ENCODE data around the gene COL7A1. TPM values are rescaled to one million over a fixed set of nuclear protein-coding genes. Genes with fewer than 3 reads are reported as not detected.

COL7A1 gene
- total and polyA plus RNA-seq, 8 donors: 0.41 to 12.6 (median 1.2) TPM

GRCh38 chr3:48609088-48610005 lies 14.2 kb upstream of the COL7A1 start, which contains the start of gene UQCRC1:
UQCRC1 (minus strand) TSS chr3:48609646; CDS start chr3:48609620, 26 bp downstream.
- peak within 1 kb of the TSS; percentile 66 to 77 (median 70) for H3K27ac ChIP-seq
- intact Hi-C loops (cut with DNase I): no loop called here
- H3K36me3 ChIP-seq: peaks cover 5 to 16% (median 6%) of the 10 kb centered on the region in 3 donors
- peak within 1 kb of the TSS; percentile 64 to 94 (median 84) for H3K4me3 ChIP-seq
- H3K4me1 ChIP-seq: peaks cover 8% of the 10 kb centered on the region in 3 donors
- WGBS, 2 donors: 1% methylated on average over 74 to 86 of the region's 86 CpGs
- ATAC-seq (peak; percentile 99 to 100 (median 100)), DNase-seq (peak; percentile 87 to 98 (median 94)), FAIRE-seq (no peak)
- H3K9me3 ChIP-seq: no peaks in the 10 kb centered on the region
- H3K27me3 ChIP-seq: no peaks in the 10 kb centered on the region
- TF ChIP-seq CTCF (IDR thresholded peaks at IDR 0.05): peak; percentile 55 to 77 (median 70)

- Histone ChIP-seq H3K9me3 (no peaks in the 10 kb centered on the region), H3K27me3 (no peaks in the 10 kb centered on the region), H3K36me3 (peaks cover 6 to 32% (median 21%) of the 10 kb centered on the region in 3 donors), H3K27ac (no peak overlapping the region), H3K4me1 (peaks cover 8% of the 10 kb centered on the region in 3 donors), H3K4me3 (no peak overlapping the region)
- ATAC-seq: no peak
- no peak for TF ChIP-seq CTCF (IDR thresholded peaks at IDR 0.05)
- DNase-seq: no peak
- 95 to 96% methylated on average over 5 of the region's 5 CpGs for WGBS, 2 donors
- intact Hi-C loops (cut with DNase I): no loop called here
- FAIRE-seq: no peak
Observed at GRCh38 chr3:48607519-48607918, 12.4 kb upstream of the COL7A1 start.

GRCh38 chr3:48601622-48601994 lies 6.5 kb upstream of the COL7A1 start:
- intact Hi-C loops (cut with DNase I): no loop called here
- FAIRE-seq (no peak), ATAC-seq (no peak), DNase-seq (no peak)
- WGBS, 2 donors: 65 to 93% methylated on average over 2 of the region's 2 CpGs
- no peaks in the 10 kb centered on the region for H3K27me3 ChIP-seq
- no peak for TF ChIP-seq CTCF (IDR thresholded peaks at IDR 0.05)
- no peak overlapping the region for H3K4me3 ChIP-seq
- no peak overlapping the region for H3K27ac ChIP-seq
- H3K4me1 ChIP-seq: no peaks in the 10 kb centered on the region
- H3K36me3 ChIP-seq: peaks cover 9 to 66% (median 44%) of the 10 kb centered on the region in 3 donors
- H3K9me3 ChIP-seq: no peaks in the 10 kb centered on the region

- intact Hi-C loops (cut with DNase I): no loop called here
- peak in 1 of 6 donors; percentile 52 for DNase-seq
- Histone ChIP-seq H3K4me3 (no peak overlapping the region), H3K27me3 (no peaks in the 10 kb centered on the region), H3K9me3 (no peaks in the 10 kb centered on the region), H3K27ac (no peak overlapping the region), H3K36me3 (peaks cover 9 to 66% (median 44%) of the 10 kb centered on the region in 3 donors), H3K4me1 (no peaks in the 10 kb centered on the region)
- no peak for FAIRE-seq
- TF ChIP-seq CTCF (IDR thresholded peaks at IDR 0.05): no peak
- 93 to 94% methylated on average over 19 of the region's 19 CpGs for WGBS, 2 donors
- no peak for ATAC-seq
Observed at GRCh38 chr3:48600711-48601621, 5.8 kb upstream of the COL7A1 start.

Measured in pancreas (tissue), 10 donors.